Fibroblast of the conjunctiva (primary cell): ENCODE measurements around the gene IGSF23.
"Not testable (repeated sequence)": the region's sequence is repeated elsewhere in the genome, so short reads cannot be mapped to it uniquely, and the experiment has no call there.

Experiments
- DNase-seq: peaks from one replicate; pipeline ENCODE4 v3.0.0-alpha.2; 2010; ENCODE audit warnings: low read depth

The IGSF23 gene

GRCh38 chr19:44611812-44612295 is 1.5 kb upstream of the IGSF23 start:
- no peak for DNase-seq

DNA sequence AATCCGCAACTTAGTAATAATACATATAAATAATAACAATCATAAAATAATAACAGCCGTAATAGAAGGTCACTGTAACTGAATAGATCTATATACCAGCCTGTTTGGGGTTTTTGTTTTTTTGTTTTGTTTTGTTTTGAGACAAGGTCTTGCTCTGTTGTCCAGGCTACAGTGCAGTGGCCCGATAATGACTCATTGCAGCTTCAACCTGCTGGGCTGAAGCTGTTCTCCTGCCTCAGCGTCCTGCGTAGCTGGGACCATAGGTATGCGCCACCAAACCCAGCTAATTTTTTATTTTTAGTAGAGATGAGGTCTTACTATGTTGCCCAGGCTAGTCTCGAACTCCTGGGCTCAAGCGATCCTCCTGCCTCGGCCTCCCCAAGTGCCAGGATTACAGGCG is 950 bp downstream of the IGSF23 start:
- DNase-seq: no peak

- DNase-seq: no peak
Observed at GRCh38 chr19:44615863-44616247, 2.5 kb downstream of the IGSF23 start.

DNA sequence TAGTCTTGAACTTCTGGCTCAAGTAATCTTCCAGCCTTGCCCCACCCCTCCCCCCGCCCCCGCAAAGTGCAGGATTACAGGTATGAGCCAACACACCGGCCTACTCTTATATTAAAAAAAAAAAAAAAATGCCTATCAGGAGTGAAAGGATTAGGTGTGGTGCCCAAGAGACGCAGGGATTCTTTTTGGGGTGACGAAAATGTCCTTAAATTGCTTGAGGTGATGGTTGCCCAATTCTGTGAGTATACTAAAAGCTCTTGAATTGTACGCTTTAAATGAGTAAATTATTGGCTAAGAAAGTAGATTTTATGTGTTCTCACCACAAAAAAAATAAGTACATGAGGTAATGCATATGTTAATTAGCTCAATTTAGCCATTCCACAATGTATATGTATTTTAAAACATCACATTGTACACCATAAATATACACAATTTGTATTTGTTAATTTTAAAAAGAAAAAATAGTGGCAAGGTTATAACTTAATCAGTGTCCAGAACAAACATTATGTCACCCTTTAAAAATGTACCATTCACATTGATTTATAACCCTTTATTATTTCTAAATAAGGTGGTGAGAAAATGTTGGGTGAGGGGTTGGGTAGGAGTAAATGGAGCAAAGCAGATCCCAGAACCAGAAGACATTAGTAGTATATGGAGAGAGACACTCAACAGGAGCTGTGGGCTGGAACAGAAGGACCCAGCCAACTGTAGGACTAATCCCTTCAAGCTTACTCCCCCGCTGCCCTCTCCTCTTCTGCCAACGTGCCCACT is 3.9 kb downstream of the IGSF23 start:
- no peak for DNase-seq

DNA sequence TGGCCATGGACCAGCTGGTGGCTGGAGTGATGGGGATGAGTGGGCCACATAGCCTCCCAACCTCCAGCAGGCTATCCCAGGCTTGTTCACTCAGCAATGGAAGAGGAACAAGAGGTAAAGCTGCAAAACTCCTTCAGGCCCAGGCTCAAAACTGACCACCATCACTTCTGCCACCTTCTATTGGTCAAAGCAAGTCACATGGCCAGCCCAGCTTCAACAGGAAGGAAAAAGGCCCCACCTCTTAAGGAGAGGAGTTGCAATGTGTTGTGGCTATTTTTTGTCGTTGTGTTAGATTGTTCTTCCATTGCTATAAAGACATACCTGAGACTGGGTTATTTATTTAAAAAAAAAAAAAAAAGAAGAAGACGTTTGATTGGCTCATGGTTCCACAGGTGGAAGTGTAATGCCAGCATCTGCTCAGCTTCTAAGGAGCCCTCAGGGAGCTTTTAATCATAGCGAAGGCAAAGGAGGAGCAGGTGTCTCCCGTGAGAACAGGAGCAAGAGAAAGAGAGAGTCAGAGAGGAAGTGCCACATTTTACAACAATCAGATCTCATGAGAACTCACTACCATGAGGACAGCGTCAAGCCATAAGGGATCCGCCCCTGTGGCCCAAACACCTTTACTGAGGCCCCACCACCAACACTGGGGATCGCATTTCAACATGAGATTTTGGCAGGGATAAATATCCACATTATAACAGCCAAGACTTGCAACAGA is 5.4 kb downstream of the IGSF23 start:
- no peak for DNase-seq

- DNase-seq: no peak
Observed at GRCh38 chr19:44620667-44621066, 7.3 kb downstream of the IGSF23 start.

- no peak for DNase-seq
Observed at GRCh38 chr19:44621367-44621766, 8.0 kb downstream of the IGSF23 start.

DNA sequence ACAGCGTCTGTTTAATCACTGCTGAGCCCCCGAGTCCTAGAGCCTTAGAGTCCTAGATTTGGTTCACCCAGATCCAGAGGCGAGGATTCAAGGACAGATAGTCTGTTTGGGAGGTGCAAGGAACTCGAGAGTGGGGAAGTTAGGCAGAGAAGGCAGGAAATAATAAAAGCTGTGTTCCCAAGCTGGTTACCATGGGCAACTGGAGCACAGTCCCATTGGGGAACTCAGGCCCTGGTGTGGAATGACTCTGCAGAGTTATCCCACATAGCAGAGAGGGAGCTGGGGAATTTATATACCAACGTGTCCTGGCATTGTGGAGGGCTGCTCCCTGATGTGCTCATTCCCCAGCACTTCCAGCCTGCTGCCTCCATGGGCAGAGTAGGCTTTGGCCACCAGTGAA is 9.7 kb downstream of the IGSF23 start:
- no peak for DNase-seq

- no peak for DNase-seq
Observed at GRCh38 chr19:44623626-44624025, 10.3 kb downstream of the IGSF23 start.

GRCh38 chr19:44624840-44625354 is 11.5 kb downstream of the IGSF23 start:
- no peak for DNase-seq

- not testable (repeated sequence) for DNase-seq
Observed at GRCh38 chr19:44625637-44626036, 12.3 kb downstream of the IGSF23 start.

GRCh38 chr19:44626048-44626624 is 12.8 kb downstream of the IGSF23 start:
- DNase-seq: peak; percentile 57

DNA sequence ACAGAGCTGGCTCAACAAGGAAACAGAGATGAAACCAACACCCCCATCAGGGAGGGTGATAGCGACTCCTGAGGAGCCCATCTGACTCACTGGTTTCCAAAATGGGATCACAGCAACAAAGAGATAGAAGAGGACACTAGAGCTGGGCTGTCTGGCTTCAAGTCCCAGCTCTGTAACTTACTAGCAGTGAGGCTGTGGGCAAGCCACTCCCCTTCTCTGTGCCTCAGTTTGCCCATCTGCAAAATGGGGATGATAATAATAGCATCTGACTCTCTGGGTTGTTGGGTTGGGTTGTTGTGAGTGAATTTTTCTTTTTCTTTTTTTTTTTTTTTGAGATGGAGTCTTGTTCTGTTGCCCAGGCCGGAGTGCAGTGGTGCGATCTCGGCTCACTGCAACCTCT is 14.3 kb downstream of the IGSF23 start:
- no peak for DNase-seq

- DNase-seq: no peak
Observed at GRCh38 chr19:44628793-44629192, 15.4 kb downstream of the IGSF23 start.

DNA sequence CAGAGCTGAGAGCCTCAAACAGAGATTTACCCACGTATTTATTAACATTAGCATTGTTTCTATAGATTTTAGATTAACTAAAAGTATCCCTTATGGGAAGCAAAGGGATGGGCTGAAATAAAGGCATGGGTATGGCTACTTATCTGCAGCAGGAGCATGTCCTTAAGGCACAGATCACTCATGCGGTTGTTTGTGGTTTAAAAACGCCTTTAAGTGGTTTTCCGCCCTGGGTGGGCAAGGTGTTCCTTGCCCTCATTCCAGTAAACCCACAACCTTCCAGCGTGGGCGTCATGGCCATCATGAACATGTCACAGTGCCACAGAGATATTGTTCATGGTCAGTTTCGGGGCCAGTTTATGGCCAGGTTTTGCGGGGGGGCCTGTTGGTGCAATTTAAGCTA is 18.2 kb downstream of the IGSF23 start:
- DNase-seq: not testable (repeated sequence)

- not testable (repeated sequence) for DNase-seq
Observed at GRCh38 chr19:44634058-44634457, 20.7 kb downstream of the IGSF23 start.

GRCh38 chr19:44634785-44635184 is 21.4 kb downstream of the IGSF23 start:
- no peak for DNase-seq

- no peak for DNase-seq
Observed at GRCh38 chr19:44635581-44636438, 22.4 kb downstream of the IGSF23 start.

DNA sequence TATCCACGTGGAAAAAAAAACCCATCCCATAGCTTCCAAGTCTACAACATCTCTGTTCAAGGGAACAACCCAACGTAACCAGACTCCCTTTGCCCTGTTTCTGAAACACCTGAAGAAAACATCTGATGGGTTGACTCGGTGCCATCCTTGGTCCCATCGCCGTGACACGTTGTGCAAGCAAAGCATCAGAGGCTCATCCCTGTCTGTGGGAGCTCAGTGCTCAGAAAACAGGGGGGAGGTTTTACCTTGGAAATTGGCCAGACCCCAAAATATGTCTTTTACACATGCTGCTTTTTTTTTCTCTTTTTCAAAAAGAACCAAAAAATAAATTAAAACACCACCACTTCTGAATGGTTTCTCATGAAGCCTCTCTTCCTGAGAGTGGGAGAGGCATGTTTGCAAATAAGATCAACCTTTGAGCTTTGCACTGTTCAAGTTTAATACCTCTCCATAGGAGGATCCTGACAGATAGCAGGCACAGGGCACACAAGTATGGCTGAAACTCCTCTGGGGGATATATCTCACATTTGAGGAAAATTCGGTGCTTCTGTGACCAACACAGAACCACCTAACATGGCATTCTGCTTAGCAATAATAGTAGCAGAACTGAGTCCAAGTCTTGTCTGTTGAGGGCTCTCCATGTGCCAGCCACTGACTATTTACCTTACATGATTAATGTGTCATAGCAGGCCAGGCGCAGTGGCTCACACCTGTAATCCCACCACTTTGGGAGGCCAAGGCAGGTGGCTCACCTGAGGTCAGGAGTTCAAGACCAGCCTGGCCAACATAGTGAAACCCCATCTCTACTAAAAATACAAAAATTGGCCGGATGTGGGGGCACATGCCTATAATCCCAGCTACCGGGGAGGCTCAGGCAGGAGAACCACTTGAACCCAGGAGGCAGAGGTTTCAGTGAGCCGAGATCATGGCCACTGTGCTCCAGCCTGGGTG is 23.4 kb downstream of the IGSF23 start:
- no peak for DNase-seq

GRCh38 chr19:44637390-44637764 is 24.0 kb downstream of the IGSF23 start:
- DNase-seq: no peak

- DNase-seq: no peak
Observed at GRCh38 chr19:44640518-44640917, 27.2 kb downstream of the IGSF23 start.
